K562 (cell line): ENCODE data around the gene TMIGD1. TPM values are rescaled to one million over a fixed set of nuclear protein-coding genes. Genes with fewer than 3 reads are reported as not detected.

Experiments
- CREB1 ChIP-seq, 2 experiments: sonication (generic) in 1 of 2; formaldehyde crosslinking in 1 of 2; IDR thresholded peaks; 2 replicates each; pipeline versions ENCODE4 v1.6.1 to v1.8.0; 2012 to 2022; ENCODE audit warnings: inconsistent platforms in 1 of 2, mild to moderate bottlenecking in 1 of 2, missing genetic modification reagents in 1 of 2, moderate library complexity in 1 of 2
- DNMT1 ChIP-seq: fragments of 450-650 bp; IDR thresholded peaks from 2 replicates; pipeline ENCODE4 v1.6.1; 2016; ENCODE audit warnings: antibody characterized with exemption, mild to moderate bottlenecking
- ETV6 ChIP-seq, 3 experiments: fragments of 150-350 bp in 1 of 3; sonication (generic) in 1 of 3; formaldehyde crosslinking in 1 of 3; IDR thresholded peaks; 2 replicates each; pipeline versions ENCODE4 v1.6.1 to v1.8.0; 2014 to 2022; ENCODE audit warnings: borderline replicate concordance in 2 of 3, low read depth in 2 of 3, antibody characterized with exemption in 1 of 3, low read length in 1 of 3, mild to moderate bottlenecking in 1 of 3, missing genetic modification reagents in 1 of 3
- FOXM1 ChIP-seq, 2 experiments: fragments of 450-650 bp in 1 of 2; sonication (generic) in 1 of 2; formaldehyde crosslinking in 1 of 2; IDR thresholded peaks; 2 replicates each; pipeline versions ENCODE4 v1.6.1 to v1.9.0; 2017 to 2022; ENCODE audit warnings: low read depth in 2 of 2, mild to moderate bottlenecking in 2 of 2, missing genetic modification reagents in 1 of 2, moderate library complexity in 1 of 2
- HNRNPUL1 ChIP-seq: fragments of 200-400 bp; formaldehyde crosslinking; IDR thresholded peaks from 2 replicates; pipeline ENCODE4 v1.6.1; 2017; ENCODE audit warnings: low read length
- MCM3 ChIP-seq: fragments of 450-650 bp; IDR thresholded peaks from 2 replicates; pipeline ENCODE4 v1.6.1; 2016
- NFE2 ChIP-seq: IDR thresholded peaks from 2 replicates; pipeline ENCODE4 v1.6.1; 2014; ENCODE audit warnings: antibody characterized with exemption, low read depth
- PHF8 ChIP-seq: fragments of 200-600 bp; sonication (generic); IDR thresholded peaks from 2 replicates; pipeline ENCODE4 v1.6.1; 2012; ENCODE audit warnings: mixed run types, mild to moderate bottlenecking, inconsistent platforms, low read length, moderate library complexity, borderline replicate concordance
- POLR2AphosphoS5 ChIP-seq: IDR thresholded peaks from 2 replicates; pipeline ENCODE4 v1.6.1; 2011; ENCODE audit warnings: mild to moderate bottlenecking, low read depth, low read length, moderate library complexity; ENCODE audit not compliant: control insufficient read depth, insufficient read depth
- SMARCB1 ChIP-seq: IDR thresholded peaks from 2 replicates; pipeline ENCODE4 v1.6.1; 2011; ENCODE audit warnings: improper control_type of control experiment, low read depth; ENCODE audit not compliant: insufficient read length
- ZNF174 ChIP-seq: fragments of 250-450 bp; sonication (Bioruptor Pico); IDR thresholded peaks from 2 replicates; pipeline ENCODE4 v1.4.0; 2020; ENCODE audit warnings: mild to moderate bottlenecking
- ZNF444 ChIP-seq: fragments of 250-450 bp; sonication (Bioruptor Pico); IDR thresholded peaks from 2 replicates; pipeline ENCODE4 v1.4.0; 2020; ENCODE audit warnings: mild to moderate bottlenecking, moderate library complexity
- polyA plus RNA-seq, 8 experiments: library from polyadenylated mRNA; depleted of rRNA in 4 of 8; stranded (reverse) in 5 of 8; unstranded in 3 of 8; fragments of >200 nt; fragmentation: Nextera tagmentation in 2 of 8; fragmentation: Illumina TruSeq in 1 of 8; extraction: Ambion mirVana in 2 of 8; extraction: Trizol in 1 of 8; gene quantifications; 2 replicates each; pipeline versions ENCODE4 v1.2.1 to v1.2.3, GENCODE V29; 2011 to 2014; ENCODE audit warnings: inconsistent platforms in 1 of 8, missing spikeins in 1 of 8
- total RNA-seq, 7 experiments: library from RNA; depleted of rRNA in 6 of 7; stranded (reverse); fragments of >200 nt in 6 of 7; fragmentation: Illumina TruSeq in 2 of 7; extraction: Trizol in 2 of 7; gene quantifications; 2 replicates each; pipeline versions ENCODE4 v1.2.1 to v1.2.3, GENCODE V29; 2011 to 2021; ENCODE audit warnings: low replicate concordance in 1 of 7
- TF ChIP-seq, protein P1 (sequence below): sonication (generic); formaldehyde crosslinking; IDR thresholded peaks from 2 replicates; pipeline ENCODE4 v1.8.0; 2023; ENCODE audit warnings: mild to moderate bottlenecking, missing genetic modification reagents
- TF ChIP-seq, protein P2 (sequence below): sonication (generic); formaldehyde crosslinking; IDR thresholded peaks from 2 replicates; pipeline ENCODE4 v1.8.1; 2023; ENCODE audit warnings: mild to moderate bottlenecking, missing genetic modification reagents
- TF ChIP-seq, protein P3 (sequence below), 2 experiments: IDR thresholded peaks; 2 replicates each; pipeline ENCODE4 v1.6.1; 2011; ENCODE audit warnings: borderline replicate concordance in 1 of 2, control low read depth in 1 of 2, low read depth in 1 of 2, low read length in 1 of 2, mild to moderate bottlenecking in 1 of 2, mixed read lengths in 1 of 2, moderate library complexity in 1 of 2; ENCODE audit not compliant: insufficient read depth in 1 of 2, insufficient read length in 1 of 2, poor library complexity in 1 of 2, severe bottlenecking in 1 of 2; ENCODE audit errors: extremely low read depth in 1 of 2
- TF ChIP-seq, protein P4 (sequence below): fragments of 250-450 bp; sonication (Bioruptor Pico); IDR thresholded peaks from 2 replicates; pipeline ENCODE4 v1.5.0; 2021; ENCODE audit warnings: mild to moderate bottlenecking, borderline replicate concordance

TMIGD1 gene
- total and polyA plus RNA-seq, 9 of the 15 experiments (the other 6 are each of a cell fraction or from before 2014, with no cell fraction given), result not detected

DNA sequence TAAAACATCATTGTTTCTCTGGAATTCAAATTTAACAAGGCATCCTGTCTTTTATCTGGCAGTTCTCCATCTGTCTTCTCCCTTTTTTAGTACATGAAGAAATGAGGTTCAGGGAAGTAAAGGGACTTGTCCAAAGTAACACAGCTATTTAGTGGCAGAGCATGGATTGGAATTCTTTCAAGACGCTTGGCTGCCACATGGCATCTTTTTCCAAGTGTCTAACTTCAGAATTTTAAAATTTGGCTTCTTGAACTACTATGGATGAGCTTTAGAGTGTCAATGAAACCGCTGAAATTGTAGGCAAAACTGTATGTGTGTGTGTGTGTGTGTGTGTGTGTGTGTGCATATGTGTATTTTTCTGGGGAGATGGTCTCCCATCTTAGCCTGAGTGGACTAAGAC, 5.2 kb upstream of the TMIGD1 start (continued):
- TF ChIP-seq, protein P1, sequence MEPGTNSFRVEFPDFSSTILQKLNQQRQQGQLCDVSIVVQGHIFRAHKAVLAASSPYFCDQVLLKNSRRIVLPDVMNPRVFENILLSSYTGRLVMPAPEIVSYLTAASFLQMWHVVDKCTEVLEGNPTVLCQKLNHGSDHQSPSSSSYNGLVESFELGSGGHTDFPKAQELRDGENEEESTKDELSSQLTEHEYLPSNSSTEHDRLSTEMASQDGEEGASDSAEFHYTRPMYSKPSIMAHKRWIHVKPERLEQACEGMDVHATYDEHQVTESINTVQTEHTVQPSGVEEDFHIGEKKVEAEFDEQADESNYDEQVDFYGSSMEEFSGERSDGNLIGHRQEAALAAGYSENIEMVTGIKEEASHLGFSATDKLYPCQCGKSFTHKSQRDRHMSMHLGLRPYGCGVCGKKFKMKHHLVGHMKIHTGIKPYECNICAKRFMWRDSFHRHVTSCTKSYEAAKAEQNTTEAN (CRISPR knock-in tag), result no peak
- TF ChIP-seq ZNF174, result no peak
- no peak for TF ChIP-seq DNMT1
- TF ChIP-seq CREB1 (IDR thresholded peaks at IDR 0.05), result no peak
- no peak for TF ChIP-seq CREB1 (CRISPR knock-in tag; IDR thresholded peaks at IDR 0.05)
- no peak for TF ChIP-seq POLR2AphosphoS5
- TF ChIP-seq NFE2, result no peak
- no peak for TF ChIP-seq ETV6 (IDR thresholded peaks at IDR 0.05; ENCODE audit: borderline replicate concordance in 1 of 2, low read depth in 2 of 2, low read length in 1 of 2)
- TF ChIP-seq ETV6 (CRISPR knock-in tag; IDR thresholded peaks at IDR 0.05; ENCODE audit: borderline replicate concordance), result no peak
- TF ChIP-seq FOXM1 (IDR thresholded peaks at IDR 0.05; ENCODE audit: low read depth), result no peak
- TF ChIP-seq FOXM1 (CRISPR knock-in tag; IDR thresholded peaks at IDR 0.05; ENCODE audit: low read depth), result no peak
- TF ChIP-seq HNRNPUL1, result no peak
- TF ChIP-seq MCM3, result no peak
- no peak for TF ChIP-seq SMARCB1
- TF ChIP-seq, protein P2, sequence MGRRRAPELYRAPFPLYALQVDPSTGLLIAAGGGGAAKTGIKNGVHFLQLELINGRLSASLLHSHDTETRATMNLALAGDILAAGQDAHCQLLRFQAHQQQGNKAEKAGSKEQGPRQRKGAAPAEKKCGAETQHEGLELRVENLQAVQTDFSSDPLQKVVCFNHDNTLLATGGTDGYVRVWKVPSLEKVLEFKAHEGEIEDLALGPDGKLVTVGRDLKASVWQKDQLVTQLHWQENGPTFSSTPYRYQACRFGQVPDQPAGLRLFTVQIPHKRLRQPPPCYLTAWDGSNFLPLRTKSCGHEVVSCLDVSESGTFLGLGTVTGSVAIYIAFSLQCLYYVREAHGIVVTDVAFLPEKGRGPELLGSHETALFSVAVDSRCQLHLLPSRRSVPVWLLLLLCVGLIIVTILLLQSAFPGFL (CRISPR knock-in tag), result no peak
- TF ChIP-seq, protein P3, sequence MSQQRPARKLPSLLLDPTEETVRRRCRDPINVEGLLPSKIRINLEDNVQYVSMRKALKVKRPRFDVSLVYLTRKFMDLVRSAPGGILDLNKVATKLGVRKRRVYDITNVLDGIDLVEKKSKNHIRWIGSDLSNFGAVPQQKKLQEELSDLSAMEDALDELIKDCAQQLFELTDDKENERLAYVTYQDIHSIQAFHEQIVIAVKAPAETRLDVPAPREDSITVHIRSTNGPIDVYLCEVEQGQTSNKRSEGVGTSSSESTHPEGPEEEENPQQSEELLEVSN (IDR thresholded peaks at IDR 0.05; ENCODE audit: borderline replicate concordance in 1 of 2, extremely low read depth in 1 of 2, insufficient read depth in 1 of 2, insufficient read length in 1 of 2, low read depth in 1 of 2, low read length in 1 of 2, poor library complexity in 1 of 2, severe bottlenecking in 1 of 2), result no peak
- no peak for TF ChIP-seq PHF8
- TF ChIP-seq, protein P4, sequence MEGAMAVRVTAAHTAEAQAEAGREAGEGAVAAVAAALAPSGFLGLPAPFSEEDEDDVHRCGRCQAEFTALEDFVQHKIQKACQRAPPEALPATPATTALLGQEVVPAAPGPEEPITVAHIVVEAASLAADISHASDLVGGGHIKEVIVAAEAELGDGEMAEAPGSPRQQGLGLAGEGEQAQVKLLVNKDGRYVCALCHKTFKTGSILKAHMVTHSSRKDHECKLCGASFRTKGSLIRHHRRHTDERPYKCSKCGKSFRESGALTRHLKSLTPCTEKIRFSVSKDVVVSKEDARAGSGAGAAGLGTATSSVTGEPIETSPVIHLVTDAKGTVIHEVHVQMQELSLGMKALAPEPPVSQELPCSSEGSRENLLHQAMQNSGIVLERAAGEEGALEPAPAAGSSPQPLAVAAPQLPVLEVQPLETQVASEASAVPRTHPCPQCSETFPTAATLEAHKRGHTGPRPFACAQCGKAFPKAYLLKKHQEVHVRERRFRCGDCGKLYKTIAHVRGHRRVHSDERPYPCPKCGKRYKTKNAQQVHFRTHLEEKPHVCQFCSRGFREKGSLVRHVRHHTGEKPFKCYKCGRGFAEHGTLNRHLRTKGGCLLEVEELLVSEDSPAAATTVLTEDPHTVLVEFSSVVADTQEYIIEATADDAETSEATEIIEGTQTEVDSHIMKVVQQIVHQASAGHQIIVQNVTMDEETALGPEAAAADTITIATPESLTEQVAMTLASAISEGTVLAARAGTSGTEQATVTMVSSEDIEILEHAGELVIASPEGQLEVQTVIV (CRISPR knock-in tag), result no peak
- no peak for TF ChIP-seq ZNF444
